KMS-11 (cell line): ENCODE measurements around the gene SYNE4.

Experiments
- H2AFZ ChIP-seq: fragments of 200-600 bp; sonication (generic); 2 replicates; pipeline ENCODE4 v1.6.1; 2016; ENCODE audit warnings: antibody characterized with exemption, mixed run types, low read depth
- H3K27ac ChIP-seq: fragments of 200-600 bp; sonication (generic); 2 replicates; pipeline ENCODE4 v1.6.1; 2016; ENCODE audit warnings: mild to moderate bottlenecking, mixed run types
- H3K27me3 ChIP-seq: fragments of 200-600 bp; sonication (generic); 2 replicates; pipeline ENCODE4 v1.6.1; 2017; ENCODE audit warnings: mild to moderate bottlenecking, low read depth, mixed run types, moderate library complexity; ENCODE audit not compliant: insufficient read depth
- H3K36me3 ChIP-seq: fragments of 200-600 bp; sonication (generic); 2 replicates; pipeline ENCODE4 v1.6.1; 2017; ENCODE audit warnings: mild to moderate bottlenecking, mixed run types; ENCODE audit not compliant: insufficient read depth
- H3K4me1 ChIP-seq: fragments of 200-600 bp; sonication (generic); 2 replicates; pipeline ENCODE4 v1.6.1; 2016; ENCODE audit warnings: mild to moderate bottlenecking, low read depth, mixed run types; ENCODE audit not compliant: poor library complexity, severe bottlenecking
- H3K4me2 ChIP-seq: fragments of 200-600 bp; sonication (generic); 2 replicates; pipeline ENCODE4 v1.7.0; 2016; ENCODE audit warnings: mild to moderate bottlenecking, mixed run types
- H3K4me3 ChIP-seq: fragments of 200-600 bp; sonication (generic); IDR thresholded peaks from 2 replicates; pipeline ENCODE4 v1.6.1; 2017; ENCODE audit warnings: low read depth, low read length, mixed read lengths; ENCODE audit not compliant: insufficient read depth
- H3K79me2 ChIP-seq: fragments of 200-600 bp; sonication (generic); 2 replicates; pipeline ENCODE4 v1.6.1; 2016; ENCODE audit warnings: low read depth, mixed run types; ENCODE audit not compliant: insufficient read depth
- H3K9ac ChIP-seq: fragments of 200-600 bp; sonication (generic); 2 replicates; pipeline ENCODE4 v1.6.1; 2016; ENCODE audit warnings: mild to moderate bottlenecking, mixed run types
- H4K20me1 ChIP-seq: fragments of 200-600 bp; sonication (generic); 2 replicates; pipeline ENCODE4 v1.6.1; 2016; ENCODE audit warnings: mild to moderate bottlenecking, mixed run types; ENCODE audit not compliant: insufficient read depth
- TF ChIP-seq, protein P1 (sequence below): fragments of 200-600 bp; sonication (generic); conservative IDR thresholded peaks from 2 replicates; pipeline ENCODE4 v1.6.1; 2017; ENCODE audit warnings: low read depth, mild to moderate bottlenecking, antibody characterized with exemption, low read length, moderate library complexity, mixed read lengths

The SYNE4 gene, protein sequence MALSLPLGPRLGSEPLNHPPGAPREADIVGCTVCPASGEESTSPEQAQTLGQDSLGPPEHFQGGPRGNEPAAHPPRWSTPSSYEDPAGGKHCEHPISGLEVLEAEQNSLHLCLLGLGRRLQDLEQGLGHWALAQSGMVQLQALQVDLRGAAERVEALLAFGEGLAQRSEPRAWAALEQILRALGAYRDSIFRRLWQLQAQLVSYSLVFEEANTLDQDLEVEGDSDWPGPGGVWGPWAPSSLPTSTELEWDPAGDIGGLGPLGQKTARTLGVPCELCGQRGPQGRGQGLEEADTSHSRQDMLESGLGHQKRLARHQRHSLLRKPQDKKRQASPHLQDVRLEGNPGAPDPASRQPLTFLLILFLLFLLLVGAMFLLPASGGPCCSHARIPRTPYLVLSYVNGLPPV

DNA sequence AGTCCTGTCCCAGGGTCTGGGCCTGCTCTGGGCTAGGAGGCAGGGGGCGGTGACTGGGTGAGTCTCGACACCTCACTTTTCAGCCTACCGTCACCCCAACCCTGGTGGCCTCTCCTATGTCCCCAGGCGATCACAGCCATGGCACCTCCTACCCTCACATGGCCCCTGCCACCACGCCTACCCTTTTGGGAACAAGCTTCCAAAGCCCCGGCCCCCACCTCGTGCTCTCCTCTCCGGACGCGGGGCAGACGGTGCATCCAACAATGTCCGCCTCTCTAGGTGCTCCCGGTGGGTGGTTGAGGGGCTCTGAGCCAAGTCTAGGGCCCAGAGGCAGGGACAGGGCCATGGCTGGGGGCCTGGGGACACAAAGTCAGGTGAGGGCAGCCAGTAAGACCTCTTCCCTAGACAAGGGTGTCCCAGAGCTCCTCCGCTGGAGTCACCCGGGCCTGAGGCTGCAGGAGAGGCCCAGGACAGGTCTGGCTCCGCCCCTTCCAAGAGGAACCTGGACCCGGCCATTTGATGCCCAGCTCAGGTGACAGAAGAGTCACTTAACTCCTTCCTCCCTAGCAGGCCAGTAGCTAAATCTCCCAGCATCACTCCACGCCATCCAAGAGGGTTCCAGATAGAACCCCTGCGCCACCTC, at the start of gene SYNE4:
TSS of gene SYNE4 (minus strand) at position 478 of the 643 bp plus-strand sequence. CDS start at position 346, 132 bp downstream.
- Histone ChIP-seq H3K4me3 (no peak within 1 kb of the TSS), H3K9ac (no peak within 1 kb of the TSS), H2AFZ (no peak within 1 kb of the TSS), H3K4me2 (peak within 1 kb of the TSS; percentile 39; the same call in 1 of the 2 replicates), H3K27ac (no peak within 1 kb of the TSS), H4K20me1 (no peaks in the 10 kb centered on the region), H3K27me3 (no peaks in the 10 kb centered on the region), H3K4me1 (peaks cover 5% of the 10 kb centered on the region), H3K79me2 (no peaks in the 10 kb centered on the region; the same call in 1 of the 2 replicates), H3K36me3 (no peaks in the 10 kb centered on the region)
- TF ChIP-seq, protein P1, sequence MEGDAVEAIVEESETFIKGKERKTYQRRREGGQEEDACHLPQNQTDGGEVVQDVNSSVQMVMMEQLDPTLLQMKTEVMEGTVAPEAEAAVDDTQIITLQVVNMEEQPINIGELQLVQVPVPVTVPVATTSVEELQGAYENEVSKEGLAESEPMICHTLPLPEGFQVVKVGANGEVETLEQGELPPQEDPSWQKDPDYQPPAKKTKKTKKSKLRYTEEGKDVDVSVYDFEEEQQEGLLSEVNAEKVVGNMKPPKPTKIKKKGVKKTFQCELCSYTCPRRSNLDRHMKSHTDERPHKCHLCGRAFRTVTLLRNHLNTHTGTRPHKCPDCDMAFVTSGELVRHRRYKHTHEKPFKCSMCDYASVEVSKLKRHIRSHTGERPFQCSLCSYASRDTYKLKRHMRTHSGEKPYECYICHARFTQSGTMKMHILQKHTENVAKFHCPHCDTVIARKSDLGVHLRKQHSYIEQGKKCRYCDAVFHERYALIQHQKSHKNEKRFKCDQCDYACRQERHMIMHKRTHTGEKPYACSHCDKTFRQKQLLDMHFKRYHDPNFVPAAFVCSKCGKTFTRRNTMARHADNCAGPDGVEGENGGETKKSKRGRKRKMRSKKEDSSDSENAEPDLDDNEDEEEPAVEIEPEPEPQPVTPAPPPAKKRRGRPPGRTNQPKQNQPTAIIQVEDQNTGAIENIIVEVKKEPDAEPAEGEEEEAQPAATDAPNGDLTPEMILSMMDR: no peak

DNA sequence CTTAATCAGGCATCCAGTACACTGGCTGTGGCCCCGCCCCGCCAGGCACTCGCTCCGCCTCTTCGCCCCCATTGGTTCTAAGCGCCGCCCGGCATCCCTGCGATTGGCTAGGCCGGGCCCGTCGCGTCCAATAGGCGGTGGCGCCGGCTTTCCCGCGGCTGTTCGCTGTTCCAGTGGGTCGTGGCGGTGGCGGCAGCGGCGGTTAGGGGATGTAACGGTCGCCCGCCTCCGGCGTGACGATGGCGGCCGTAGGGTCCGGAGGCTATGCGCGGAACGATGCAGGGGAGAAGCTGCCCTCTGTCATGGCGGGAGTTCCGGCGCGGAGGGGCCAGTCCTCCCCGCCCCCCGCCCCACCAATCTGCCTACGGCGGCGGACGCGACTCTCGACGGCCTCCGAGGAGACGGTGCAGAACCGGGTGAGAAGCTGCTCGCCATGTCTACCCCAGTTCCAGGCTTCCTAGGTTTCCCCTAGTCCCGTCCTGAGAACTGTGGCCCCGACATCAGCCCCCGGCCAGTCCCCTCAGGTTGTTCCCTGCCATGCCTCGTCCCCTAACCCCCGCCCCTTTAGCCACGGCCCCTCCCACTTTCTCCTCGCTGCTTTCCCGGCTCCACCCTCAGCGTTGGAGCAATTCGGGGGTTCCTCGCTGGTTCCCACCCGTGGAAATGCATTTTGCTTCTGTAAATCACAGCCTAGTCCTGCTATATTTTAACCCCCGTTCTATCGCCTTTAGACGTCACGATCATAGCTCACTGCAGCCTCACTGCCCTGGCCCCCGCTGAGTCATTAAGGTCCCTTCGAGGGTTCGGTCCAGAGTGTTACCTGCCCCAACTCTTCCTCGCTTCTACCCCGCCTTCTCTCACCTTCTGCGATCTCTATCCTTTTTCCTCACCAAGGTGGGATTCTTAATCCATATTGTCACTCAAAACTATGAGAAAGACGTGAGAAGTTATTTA, 46.4 kb upstream of the SYNE4 start, which contains the start of gene WDR62:
TSS of gene WDR62 (plus strand) at position 165 of the 954 bp plus-strand sequence. CDS start at position 240, 75 bp downstream.
- Histone ChIP-seq H2AFZ (peak within 1 kb of the TSS; percentile 48), H3K36me3 (0 out of 2 replicates have a peak, but pooled peaks cover 4% of the 10 kb centered on the region), H3K79me2 (peaks cover 39% of the 10 kb centered on the region), H3K4me1 (peaks cover 26% of the 10 kb centered on the region), H3K4me3 (no peak within 1 kb of the TSS), H3K4me2 (peak within 1 kb of the TSS; percentile 99), H3K27ac (peak within 1 kb of the TSS; percentile 63), H4K20me1 (peaks cover 4% of the 10 kb centered on the region; the same call in 1 of the 2 replicates), H3K27me3 (no peaks in the 10 kb centered on the region), H3K9ac (peak within 1 kb of the TSS; percentile 77)
- TF ChIP-seq, protein P1: no peak

DNA sequence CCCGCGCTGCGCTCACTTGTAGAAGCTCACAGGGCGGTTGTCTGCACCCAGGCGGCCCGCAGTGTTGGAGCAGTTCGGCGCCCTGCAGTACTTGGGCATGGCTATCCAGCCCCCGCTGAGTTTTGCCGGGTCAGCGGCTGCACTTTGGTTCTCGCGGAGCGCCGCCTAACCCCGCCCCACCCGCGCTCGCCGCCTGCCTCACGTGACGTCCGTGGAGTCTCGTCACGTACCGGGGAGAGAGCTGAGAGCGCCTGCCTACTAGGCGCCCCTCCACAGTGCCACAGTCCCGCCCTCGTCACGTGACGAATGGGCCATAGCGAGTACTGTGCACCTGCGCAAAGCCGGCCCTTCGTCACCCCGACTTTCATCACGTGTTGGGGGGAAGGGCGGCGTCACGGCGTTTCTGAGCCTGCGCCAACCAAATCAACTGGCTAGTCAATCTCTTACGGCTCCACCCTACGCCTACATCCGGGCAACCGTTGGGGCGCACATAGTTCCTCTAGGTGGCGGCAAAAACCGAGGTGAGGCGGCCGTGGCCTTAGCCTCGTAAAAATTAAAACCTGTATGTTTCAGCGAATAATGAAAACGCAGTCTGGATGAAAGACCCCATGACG, 45.6 kb upstream of the SYNE4 start, which contains the start of gene THAP8:
TSS of gene THAP8 (minus strand) at position 167 of the 614 bp plus-strand sequence. CDS start at position 99, 68 bp downstream.
- H4K20me1 ChIP-seq: peaks cover 4% of the 10 kb centered on the region; the same call in 1 of the 2 replicates
- H2AFZ ChIP-seq: peak within 1 kb of the TSS; percentile 48
- no peaks in the 10 kb centered on the region for H3K27me3 ChIP-seq
- peaks cover 26% of the 10 kb centered on the region for H3K4me1 ChIP-seq
- 0 out of 2 replicates have a peak, but pooled peaks cover 4% of the 10 kb centered on the region for H3K36me3 ChIP-seq
- TF ChIP-seq, protein P1: no peak
- peak within 1 kb of the TSS; percentile 77 for H3K9ac ChIP-seq
- no peak within 1 kb of the TSS for H3K4me3 ChIP-seq
- peak within 1 kb of the TSS; percentile 63 for H3K27ac ChIP-seq
- H3K4me2 ChIP-seq: peak within 1 kb of the TSS; percentile 99
- peaks cover 39% of the 10 kb centered on the region for H3K79me2 ChIP-seq

DNA sequence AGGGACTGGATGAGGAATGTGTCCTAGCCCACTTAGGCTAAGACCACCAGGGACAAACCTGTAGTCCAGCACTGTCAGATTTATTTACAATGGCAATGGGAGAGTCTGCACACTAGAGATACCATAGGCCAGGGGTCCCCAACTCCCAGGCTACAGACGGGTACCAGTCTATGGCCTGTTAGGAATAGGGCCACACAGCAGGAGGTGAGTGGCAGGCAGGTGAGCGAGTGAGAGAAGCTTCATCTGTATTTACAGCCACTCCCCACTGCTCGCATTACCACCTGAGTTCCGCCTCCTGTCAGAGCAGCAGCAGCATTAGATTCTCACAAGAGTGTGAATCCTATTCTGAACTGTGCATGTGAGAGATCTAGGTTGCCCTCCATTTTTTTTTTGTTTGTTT, 43.0 kb upstream of the SYNE4 start:
- Histone ChIP-seq H3K79me2 (peaks cover 17% of the 10 kb centered on the region), H3K4me1 (peaks cover 20% of the 10 kb centered on the region), H3K9ac (no peak overlapping the region), H4K20me1 (no peaks in the 10 kb centered on the region), H3K27ac (no peak overlapping the region), H3K4me3 (no peak overlapping the region), H2AFZ (no peak overlapping the region), H3K4me2 (no peak overlapping the region), H3K36me3 (no peaks in the 10 kb centered on the region), H3K27me3 (no peaks in the 10 kb centered on the region)
- TF ChIP-seq, protein P1: no peak
